DMS79 treated with DMSO at 0.1 percent for 48 hours (cell line): ENCODE measurements around the gene TMEM229B.
A peak's percentile ranks its signal among the peaks of the same experiment; 100 is the strongest.

ENCODE experiments used
- DNase-seq: peaks from one replicate; lab custom pipeline; 2025; lab: John Stamatoyannopoulos, UW

TMEM229B gene

DNA sequence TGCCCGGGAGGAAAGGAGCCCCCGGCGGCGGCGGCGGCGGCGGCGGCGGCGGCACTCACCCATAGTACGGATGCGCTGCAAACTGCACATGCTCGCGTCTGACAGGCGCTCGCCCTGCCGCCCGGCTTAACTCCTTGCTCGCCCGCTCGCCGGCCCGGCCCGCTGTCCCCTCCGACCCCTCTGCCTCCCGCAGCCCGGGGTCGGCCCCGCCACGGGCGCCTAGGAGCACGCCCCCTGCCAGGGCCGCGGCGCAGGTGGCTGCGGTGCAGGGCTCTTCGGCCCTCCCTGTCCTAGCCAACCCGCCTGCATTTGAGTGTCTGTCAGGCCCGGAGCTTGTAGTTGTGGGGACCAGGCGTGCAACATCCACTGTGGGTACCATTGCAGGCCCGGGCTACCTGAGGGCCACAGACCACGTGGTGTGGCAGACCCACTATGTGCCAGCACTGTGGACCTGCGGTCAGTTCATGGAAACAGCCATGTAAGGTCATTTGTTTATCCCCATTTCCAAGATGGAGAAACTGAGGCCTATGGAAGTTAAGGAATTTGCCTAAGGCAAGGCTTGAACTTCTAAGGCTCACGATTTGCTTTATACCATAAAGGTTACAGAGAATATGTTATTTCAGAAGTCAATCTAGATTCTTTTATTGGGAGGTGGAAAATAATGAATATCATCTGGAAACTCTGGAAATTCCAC is 27.0 kb upstream of the TMEM229B start:
- DNase-seq = no peak

DNA sequence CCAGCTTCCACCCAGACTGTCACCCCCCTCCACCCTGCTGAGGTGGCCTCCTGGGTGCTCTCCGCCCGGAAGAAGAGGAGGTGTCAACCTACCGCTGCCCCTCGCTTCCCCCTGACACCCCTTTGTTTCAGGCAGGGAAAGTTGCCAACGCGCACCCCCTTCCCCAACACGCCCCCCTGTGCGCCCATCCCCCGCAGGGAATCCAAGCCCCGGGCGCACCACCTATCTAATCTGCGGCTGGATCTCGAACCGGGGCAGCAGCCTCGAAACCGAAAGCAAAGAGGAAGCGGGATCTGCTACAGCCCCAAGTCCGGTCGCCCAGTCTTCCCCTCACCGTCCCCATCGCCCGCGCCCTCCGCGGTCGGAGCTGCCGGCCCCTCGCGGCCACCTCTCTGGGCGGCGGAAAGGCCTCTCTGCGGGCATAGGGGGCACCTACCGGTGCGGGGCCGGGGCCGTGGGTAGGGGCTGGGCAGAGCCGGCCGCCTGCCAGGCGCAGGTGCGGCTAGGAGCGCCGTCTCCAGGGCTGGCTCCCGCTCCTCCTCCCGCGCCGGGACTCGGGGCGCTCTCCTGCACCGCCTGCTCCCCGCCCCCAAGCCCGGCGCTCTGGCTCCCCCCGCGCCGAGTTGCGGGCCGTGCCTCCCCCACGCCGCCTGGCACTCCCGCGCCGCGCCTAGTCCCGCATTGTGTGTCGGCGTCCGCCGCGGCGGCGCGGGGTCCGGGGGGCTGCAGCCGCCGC is 26.3 kb upstream of the TMEM229B start:
- DNase-seq = peak; percentile 57

DNA sequence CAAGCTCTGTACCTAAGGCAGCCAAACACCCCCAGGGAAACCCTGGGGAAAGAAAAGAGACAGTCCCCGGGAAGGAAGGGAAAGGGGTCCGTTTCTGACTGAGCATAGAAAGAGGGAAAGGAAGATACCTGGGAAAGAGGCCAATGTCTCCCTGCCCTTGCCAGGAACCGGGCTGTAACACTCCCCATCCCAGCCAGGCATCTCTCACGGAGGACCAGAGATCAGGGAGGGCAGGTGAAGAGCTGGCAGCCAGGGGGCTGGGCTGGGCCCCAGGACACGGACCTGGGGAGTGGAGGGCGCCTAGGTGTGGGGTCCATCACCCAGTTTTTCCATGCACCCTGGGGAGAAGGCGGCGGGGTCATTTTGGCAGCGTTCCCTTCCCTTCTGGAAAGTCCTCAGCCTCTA is 25.7 kb upstream of the TMEM229B start:
- DNase-seq = peak; percentile 43

DNA sequence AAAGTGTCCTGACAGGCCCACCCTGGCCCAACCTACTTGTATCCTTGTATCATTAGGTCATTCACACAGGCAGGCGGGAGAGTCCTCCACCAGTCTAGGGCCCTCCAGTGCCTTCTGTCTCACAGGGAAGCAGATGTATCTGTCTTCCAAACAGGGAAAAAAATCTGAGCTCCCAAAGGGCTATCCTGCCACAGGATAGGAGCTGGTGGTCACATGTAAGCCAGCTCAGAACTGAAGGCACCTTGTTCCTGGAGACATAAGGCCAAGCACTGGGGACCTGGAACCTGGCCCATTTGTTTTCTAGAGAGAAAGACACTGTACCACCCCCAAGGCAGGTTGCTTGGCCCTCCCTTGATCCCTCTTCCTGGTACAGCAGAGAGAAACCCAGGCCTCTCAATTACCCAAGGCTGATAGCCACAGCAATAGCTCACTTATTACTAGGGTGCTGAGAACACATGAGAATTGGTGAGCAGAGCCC is 25.1 kb upstream of the TMEM229B start:
- DNase-seq = peak; percentile 43

DNA sequence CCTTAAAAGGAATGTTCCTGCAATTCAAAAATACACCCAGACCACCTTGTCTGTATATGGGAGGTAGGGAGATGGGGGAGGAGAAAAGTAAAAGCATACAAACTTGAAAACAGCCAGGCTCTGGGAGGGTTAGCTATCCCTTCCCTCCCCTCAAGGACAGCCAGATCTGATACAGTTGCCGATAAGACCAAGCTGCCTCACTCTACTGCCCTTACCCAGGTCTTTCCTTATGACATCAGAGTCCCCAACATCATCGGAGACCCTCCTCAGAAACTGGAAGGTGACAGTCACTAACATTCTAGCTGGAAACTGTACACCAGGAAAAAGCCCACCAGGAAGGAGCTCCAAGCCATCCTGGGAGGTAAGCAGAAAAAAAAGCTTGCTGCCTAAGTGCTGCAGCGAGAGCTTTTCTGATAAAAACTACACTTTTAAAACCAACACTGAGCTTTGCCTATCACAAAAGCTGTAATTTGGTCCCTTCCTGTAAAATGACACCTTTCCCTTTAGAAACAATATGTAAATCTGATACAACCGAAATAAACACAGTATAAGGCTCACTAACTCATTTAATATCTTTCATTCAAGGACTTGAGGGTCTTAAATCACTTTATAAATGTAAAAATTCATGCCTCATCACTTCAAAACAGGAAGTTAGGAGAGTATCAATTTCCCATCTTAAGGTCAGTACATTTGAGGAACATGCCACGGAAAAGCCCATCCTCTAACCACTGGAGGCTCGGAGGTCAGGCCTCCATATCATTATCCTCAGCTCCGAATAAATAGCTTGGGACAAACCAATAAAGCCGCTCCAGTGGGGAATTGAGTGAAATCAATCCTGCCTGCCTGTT is 24.2 kb upstream of the TMEM229B start:
- DNase-seq = no peak

DNA sequence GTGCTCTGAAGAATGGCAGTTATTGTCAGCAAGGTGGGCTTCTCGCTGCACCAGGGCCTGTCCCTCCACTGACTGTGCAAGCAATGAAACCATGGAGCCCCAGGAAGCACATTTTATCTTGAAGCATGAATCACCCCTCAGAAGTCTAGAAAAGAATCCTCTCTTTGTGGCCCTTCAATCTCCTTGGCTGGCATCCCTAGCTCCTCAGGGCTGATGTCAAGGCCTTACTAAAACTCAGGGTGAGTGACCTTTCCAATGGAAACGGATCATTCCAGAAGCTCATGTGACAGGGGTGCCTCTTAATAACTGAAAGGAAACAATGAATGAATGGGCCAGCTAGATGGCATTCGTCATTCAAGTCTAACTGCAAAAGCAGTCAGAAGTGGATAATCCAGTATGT is 22.3 kb upstream of the TMEM229B start:
- DNase-seq = no peak

DNA sequence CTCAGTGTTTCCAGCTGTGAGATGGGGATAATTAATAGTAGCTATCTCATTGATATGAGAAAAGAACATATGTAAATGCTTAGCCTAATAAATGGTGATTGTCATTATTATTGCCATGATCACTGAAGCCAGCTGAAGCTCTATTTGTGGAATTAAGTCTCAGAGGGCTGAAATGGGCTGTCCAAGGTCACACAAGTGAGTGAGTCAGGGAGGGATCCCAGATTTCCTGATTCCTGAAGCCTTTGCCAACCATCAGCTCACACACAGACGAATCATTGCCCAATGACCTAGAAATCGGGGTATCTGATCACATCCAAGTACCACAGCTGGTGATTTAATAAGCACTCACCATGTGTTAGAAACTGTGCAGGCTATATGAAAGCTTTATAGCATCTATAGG is 21.6 kb upstream of the TMEM229B start:
- DNase-seq = no peak

DNA sequence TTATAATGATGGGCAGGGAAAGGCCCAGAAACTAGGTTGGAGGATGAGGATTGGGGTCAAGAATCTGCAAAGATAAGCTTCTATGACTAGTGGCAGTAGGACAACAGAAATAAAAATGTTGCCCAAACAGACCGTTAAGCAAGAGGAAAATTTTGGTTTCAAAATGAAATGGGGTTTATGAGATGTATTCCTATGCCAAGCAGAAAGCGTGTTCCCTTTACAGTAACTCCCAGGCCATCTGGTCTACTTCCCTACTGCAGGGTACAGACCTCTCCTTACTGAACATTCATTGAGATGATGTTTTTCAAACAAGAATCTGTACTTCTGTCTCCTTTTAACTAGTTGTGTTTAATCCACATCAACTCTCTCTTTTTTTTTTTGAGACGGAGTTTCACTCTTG is 20.4 kb upstream of the TMEM229B start:
- DNase-seq = no peak

DNA sequence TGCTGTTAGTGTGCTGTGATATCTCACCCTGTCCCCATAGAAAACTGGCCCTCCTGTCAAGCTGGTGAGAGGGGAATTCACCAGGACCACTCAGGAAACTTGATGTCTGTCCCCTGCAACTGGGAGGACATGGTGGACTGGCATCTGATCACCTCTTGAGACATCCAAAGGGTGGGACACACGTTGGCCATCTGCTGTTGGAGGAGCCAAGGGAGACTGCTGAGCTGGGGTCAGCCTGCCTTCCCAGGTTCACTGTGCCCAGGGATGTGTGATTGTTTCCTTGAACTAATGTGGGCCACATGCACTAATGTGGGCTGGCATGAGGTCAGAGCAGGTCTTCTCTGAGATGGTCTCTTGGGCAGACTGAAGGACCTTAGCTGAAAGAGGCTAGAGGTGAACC is 16.7 kb upstream of the TMEM229B start:
- DNase-seq = no peak

DNA sequence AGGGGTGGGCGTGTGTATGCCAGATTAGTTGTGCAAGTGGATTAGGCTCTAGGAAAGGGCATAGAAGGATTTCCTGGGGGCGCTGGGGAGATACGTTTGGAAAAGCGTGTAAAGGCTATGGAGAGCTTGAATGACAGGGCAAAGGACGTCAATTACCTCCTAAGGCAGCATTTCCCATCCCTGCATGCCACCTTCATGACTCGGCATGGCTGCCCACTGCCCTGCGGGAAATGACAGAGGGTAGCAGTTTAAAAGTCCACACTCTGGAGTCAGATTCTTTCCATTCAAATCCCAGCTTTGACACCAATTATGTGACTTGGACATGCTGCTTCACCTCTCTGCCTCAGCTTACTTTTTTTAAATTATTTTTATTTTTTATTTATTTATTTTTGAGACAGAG is 14.8 kb upstream of the TMEM229B start:
- DNase-seq = no peak

DNA sequence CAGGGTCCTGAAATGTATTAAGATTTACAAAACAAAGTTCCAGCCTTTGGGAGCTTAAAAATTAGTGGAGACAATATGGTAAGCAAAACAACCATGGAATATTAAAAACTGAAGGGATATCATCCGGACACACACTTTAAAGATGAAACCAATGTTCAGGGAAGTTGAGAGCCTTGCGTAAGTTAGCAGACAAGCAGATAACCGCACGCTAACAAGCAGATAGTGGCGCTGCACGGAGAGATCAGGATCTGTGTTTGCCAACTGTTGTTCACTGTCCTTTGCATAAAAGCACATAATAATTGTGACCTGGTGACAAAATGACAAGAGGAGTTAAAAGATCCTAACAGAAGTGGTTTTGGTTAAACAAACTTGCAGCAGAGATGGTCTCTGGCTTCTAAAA is 14.3 kb upstream of the TMEM229B start:
- DNase-seq = no peak

DNA sequence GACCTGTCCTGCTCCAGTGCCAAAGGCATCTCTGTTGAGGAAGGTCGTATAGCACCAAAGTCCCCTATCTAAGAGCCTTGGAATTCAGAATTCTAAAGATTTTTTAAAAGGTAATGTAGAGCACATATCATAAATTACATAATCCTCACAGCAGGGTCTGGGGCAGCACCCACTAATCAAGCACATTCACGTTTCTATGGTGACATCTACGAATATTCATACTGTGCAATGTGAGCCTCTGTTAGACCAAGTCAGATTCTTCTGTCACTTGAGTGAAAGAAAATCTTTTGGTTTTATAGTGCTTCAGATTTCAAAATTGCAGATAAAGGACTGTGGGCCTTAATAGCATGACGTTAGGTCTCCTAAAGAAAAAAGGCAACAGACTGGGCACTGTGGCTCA is 13.1 kb upstream of the TMEM229B start:
- no peak for DNase-seq

DNA sequence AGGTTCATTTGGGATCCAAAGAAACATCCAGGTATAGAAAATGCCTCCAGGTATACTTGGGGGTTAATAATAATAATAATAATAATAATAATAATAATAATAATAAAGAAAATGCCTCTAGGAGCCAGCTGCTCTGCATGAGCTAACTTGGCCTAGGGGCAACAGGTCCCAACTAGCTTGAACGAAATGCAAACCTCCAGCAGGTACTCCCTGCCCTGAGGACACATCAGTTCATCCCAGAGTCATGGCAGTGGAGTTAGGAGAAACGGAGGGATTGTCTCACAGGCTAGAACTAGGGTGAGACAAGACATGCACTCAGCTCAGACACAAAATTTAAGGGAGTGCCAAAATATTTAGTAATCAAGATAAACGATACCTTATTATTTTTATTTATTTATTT is 12.5 kb upstream of the TMEM229B start:
- no peak for DNase-seq

DNA sequence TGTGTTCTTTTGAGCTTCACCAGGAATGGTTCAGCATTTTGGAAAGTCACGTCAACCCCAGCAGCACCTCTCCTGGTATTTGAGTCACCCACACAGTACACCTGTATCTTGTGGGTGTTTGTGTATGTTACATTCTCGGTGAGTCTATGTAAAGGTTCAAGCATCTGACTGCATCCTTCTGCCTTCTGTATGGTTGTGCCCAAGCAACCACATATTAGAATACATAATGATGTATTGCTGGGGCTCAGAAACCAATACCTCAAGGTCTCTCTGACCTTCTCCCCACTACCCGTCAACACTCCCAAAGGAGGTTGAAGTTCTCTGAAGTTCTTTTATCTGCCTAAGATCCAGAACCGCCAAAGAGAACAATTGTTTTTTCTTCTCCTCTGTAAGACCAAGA is 9.2 kb upstream of the TMEM229B start:
- no peak for DNase-seq

DNA sequence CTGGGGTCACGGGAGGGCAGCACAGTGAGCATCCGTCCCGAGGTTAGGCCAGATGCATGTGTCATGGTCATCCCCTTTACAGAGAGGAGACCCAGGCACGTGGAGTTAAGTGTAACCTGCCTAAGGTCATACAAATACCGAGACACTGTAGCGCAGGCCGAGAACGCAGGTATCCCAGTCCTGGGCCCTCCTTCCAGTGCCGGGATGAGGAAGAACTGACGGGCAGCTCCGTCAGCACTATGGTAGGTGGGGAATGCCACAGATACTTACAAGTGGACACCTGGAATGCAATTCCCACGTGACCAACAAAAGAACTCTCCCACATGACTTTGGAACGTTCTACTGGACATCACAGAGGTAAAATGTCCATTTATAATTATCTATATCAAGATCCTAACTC is 8.7 kb upstream of the TMEM229B start:
- DNase-seq = no peak

DNA sequence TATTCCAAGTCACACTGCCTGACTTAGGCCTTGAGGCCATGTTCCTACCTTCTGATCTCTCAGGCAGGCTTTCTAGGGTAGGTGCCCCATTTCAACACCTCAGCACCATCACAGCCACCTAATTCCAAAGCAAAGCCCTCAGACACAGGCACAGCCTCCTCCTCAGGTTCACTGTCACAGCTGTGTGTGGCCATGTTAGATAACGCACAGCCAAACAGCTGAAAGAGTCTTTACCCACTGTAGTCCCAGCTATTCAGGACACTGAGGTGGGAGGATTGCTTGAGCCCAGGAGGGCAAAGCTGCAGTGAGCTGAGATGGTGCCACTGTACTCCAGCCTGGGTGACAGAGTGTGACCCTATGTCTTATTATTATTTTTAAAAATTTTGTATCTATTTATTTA is 7.3 kb upstream of the TMEM229B start:
- no peak for DNase-seq

DNA sequence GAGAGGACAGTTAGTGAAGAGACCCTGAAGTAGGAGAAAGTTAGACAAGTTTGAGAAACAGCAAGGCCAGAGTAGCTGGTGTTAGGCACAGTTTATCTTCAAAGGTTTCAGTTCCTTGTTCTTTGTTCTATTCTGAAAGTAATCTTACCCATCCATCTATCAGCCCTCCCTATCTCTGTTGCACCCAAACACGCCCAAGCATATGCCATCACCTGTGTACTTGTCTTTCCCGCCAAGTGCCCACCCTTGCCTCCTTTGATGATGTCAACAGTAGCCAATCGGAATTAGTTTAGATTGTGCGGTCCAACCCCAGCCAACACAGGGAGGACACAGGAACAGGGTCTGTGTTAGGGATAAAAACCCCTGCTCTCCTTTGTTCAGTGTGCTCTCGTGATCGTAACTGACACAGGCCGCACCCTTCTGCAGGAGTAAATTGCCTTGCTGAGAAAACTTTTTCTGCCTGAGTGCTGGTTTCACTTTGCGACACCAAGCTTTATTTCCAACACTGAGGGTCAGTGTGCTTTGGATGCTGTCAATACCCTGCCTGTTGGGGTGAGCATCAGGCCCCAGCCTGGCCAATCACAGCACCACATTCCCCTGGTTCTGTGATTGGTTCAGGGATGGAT is 4.7 kb upstream of the TMEM229B start:
- DNase-seq = no peak

DNA sequence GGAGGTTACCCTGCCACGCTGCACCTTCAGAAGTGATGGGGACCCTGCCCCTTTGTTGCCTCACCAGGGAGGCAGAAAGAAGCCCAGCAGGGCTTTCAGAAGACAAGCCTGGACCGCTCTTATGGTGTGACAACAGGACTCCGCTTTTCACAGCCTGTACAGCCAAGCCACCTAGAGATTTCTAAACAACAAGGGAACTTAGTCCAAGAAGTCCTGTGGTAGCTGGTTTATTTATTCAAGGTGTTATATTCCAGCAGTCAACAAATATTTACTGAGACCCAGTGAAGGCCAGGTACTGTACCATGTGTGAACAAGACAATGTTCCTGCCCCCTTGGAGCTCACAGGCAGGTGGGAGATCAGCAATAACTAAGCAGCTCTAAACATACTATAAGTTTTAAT is 4.0 kb upstream of the TMEM229B start:
- no peak for DNase-seq

DNA sequence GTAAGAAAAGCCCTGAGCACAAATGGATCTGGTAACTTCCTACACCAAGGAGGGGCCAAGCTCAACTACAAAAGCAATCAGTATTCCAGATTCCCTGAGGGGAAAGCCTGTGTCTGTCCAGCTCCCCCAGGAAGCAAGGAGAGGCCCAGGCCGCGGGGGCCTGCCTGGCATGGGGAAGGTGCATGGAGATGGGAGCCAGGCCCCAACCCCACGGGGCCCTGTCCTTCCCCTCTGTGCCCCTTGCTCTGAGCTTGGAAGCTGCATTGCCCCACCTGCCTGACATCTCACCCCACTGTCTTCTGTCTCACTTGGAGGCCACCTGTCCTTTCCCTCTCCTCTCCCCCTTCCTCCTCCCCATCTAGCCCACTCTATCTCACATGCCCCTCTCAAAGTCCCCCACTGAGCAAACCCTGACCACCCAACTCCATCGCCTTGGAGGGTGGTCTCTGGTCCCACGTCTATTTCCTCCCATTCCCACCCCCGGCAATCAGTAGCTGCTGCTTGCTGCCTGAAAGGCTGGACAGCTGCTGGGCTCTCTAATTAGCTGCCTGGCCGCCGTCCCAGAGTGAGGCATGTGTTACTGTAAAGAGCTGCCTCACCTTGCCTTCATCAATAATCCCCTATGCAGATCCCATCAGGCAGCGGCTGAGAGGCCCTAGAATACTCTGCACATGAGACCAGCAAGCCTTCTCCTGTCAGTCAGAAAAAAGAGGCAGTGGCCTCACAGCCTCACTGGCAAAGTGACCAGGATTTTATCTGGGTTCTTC is 3.4 kb upstream of the TMEM229B start:
- DNase-seq = peak; percentile 37

DNA sequence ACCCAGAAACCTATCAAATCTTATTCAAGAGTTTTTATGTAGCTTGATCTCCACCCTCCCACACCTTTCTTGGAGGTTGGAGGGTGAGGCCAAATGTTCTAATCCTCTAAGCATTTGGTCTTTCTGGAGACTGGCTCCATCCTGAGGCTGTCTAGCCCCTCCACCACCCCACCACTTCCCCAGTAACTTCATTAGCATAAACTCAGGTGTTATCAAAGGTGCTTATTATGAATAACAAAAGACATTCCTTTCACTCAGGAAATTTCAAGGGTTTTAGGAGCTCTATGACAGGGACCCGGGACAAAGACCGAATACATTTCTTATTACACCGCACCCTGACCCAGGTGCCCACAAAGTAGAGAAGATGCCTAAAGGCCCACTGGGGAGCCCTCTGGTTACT is 2.8 kb upstream of the TMEM229B start:
- DNase-seq = no peak

DNA sequence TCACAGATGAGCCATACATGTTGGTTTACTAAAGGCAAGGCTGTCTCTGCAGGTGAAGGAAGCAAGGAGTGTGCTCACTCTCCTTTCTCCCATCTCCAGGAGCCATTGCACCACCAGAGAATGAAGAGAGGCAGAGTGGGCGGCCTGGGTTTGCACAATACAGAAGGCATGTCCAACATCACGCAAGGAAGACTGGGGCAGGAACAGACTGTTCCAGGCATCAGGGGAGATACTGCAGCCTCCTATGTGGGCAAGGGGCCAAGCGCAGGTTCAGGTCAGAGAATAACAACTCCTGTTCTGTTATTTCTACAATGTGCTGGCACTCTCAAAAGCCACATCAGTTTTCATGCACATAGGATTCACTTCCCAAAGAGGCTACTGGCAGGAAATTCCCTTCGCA is 1.7 kb upstream of the TMEM229B start:
- DNase-seq = no peak

DNA sequence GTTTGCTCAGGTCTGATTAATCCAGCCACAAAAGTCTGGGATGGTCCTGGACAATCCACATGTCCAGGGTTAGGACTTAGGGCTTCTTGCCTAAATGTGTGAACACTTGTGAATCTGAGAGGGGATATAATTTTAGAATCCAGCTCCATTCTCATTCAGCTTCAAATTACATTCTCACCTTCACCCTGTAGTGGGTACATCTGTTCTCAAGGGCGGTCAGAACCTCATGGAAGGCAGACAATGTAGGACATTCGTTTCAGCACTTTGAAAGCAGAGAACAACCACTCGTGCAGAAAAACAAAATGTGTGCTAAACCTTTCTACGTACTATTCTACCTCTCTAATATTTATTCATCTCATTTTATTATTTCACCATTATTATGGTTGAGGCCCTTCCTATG is 1.2 kb downstream of the TMEM229B start:
- DNase-seq = no peak
